WTC11 (cell line): Measurements from ENCODE around the gene CCDC182. TPM values are rescaled to one million over a fixed set of nuclear protein-coding genes. Genes with fewer than 3 reads are reported as not detected.

ENCODE experiments used
- ATAC-seq: fragments of 200-7000 bp; cut with Tn5 transposase; 2 replicates; pipeline ENCODE4 v1.10.0; 2021; ENCODE audit warnings: mild to moderate bottlenecking, moderate library complexity
- CTCF ChIA-PET: fragments of 300-600 bp; sonication (Branson Sonifier 250); formaldehyde crosslinking; loops from one replicate; lab custom pipeline; 2021; ENCODE audit warnings: antibody characterized with exemption; lab: Charles Lee
- POLR2A ChIA-PET: fragments of 350-600 bp; sonication (Branson Sonifier 250); formaldehyde crosslinking; loops from one replicate; lab custom pipeline; 2021; ENCODE audit warnings: antibody characterized with exemption; lab: Charles Lee
- DNase-seq: peaks from one replicate; pipeline ENCODE4 v3.0.0; 2021; ENCODE audit warnings: low spot score
- H3K27ac Mint-ChIP-seq: 2 replicates; pipeline ENCODE4 v1.8.0; 2021; ENCODE audit warnings: mixed read lengths
- H3K27me3 Mint-ChIP-seq: 2 replicates; pipeline ENCODE4 v1.8.0; 2021; ENCODE audit warnings: low read depth, mild to moderate bottlenecking, moderate library complexity, mixed read lengths
- H3K36me3 Mint-ChIP-seq: 2 replicates; pipeline ENCODE4 v1.8.0; 2021; ENCODE audit warnings: mixed read lengths
- H3K4me1 Mint-ChIP-seq: 2 replicates; pipeline ENCODE4 v1.8.0; 2022; ENCODE audit warnings: mixed read lengths
- H3K4me3 Mint-ChIP-seq: 2 replicates; pipeline ENCODE4 v1.8.0; 2021; ENCODE audit warnings: mild to moderate bottlenecking, moderate library complexity, mixed read lengths
- H3K9me3 Mint-ChIP-seq: 2 replicates; pipeline ENCODE4 v1.8.0; 2021; ENCODE audit warnings: mixed read lengths
- CBFB ChIP-seq: sonication (generic); formaldehyde crosslinking; IDR thresholded peaks from 2 replicates; pipeline ENCODE4 v1.8.1; 2022; ENCODE audit warnings: mild to moderate bottlenecking, low read depth, missing genetic modification reagents
- CREB1 ChIP-seq: sonication (generic); formaldehyde crosslinking; IDR thresholded peaks from 2 replicates; pipeline ENCODE4 v1.8.0; 2023; ENCODE audit warnings: mild to moderate bottlenecking, missing genetic modification reagents
- CREM ChIP-seq: sonication (generic); formaldehyde crosslinking; IDR thresholded peaks from 2 replicates; pipeline ENCODE4 v1.8.1; 2022; ENCODE audit warnings: mild to moderate bottlenecking, missing genetic modification reagents, moderate library complexity
- HMGA2 ChIP-seq: fragments of 250-450 bp; sonication (Bioruptor Pico); IDR thresholded peaks from 2 replicates; pipeline ENCODE4 v1.4.0; 2021; ENCODE audit warnings: mild to moderate bottlenecking, moderate library complexity
- MXD4 ChIP-seq: fragments of 250-450 bp; sonication (Bioruptor Pico); IDR thresholded peaks from 2 replicates; pipeline ENCODE4 v1.8.0; 2021; ENCODE audit warnings: mild to moderate bottlenecking, moderate library complexity, borderline replicate concordance
- RELA ChIP-seq: sonication (generic); formaldehyde crosslinking; IDR thresholded peaks from 2 replicates; pipeline ENCODE4 v1.8.1; 2022; ENCODE audit warnings: missing genetic modification reagents, mild to moderate bottlenecking, borderline replicate concordance
- RORB ChIP-seq: fragments of 250-450 bp; sonication (Bioruptor Pico); IDR thresholded peaks from 2 replicates; pipeline ENCODE4 v1.9.0; 2021; ENCODE audit warnings: mild to moderate bottlenecking
- SMAD3 ChIP-seq: sonication (generic); formaldehyde crosslinking; IDR thresholded peaks from 2 replicates; pipeline ENCODE4 v1.8.0; 2022; ENCODE audit warnings: missing genetic modification reagents, mild to moderate bottlenecking, borderline replicate concordance
- TEAD4 ChIP-seq: sonication (generic); formaldehyde crosslinking; IDR thresholded peaks from 2 replicates; pipeline ENCODE4 v1.8.0; 2022; ENCODE audit warnings: mild to moderate bottlenecking, missing genetic modification reagents
- ZBTB21 ChIP-seq: sonication (generic); formaldehyde crosslinking; IDR thresholded peaks from 2 replicates; pipeline ENCODE4 v1.8.1; 2023; ENCODE audit warnings: mild to moderate bottlenecking, missing genetic modification reagents, borderline replicate concordance
- ZNF317 ChIP-seq: sonication (generic); formaldehyde crosslinking; IDR thresholded peaks from 2 replicates; pipeline ENCODE4 v1.8.1; 2023; ENCODE audit warnings: low read depth, mild to moderate bottlenecking, moderate library complexity, missing genetic modification reagents, borderline replicate concordance
- ZNF396 ChIP-seq: fragments of 250-450 bp; sonication (Bioruptor Pico); IDR thresholded peaks from 2 replicates; pipeline ENCODE4 v1.8.0; 2021; ENCODE audit warnings: mild to moderate bottlenecking, moderate library complexity, borderline replicate concordance
- ZNF423 ChIP-seq: fragments of 250-450 bp; sonication (Bioruptor Pico); IDR thresholded peaks from 2 replicates; pipeline ENCODE4 v2.1.2; 2022; ENCODE audit warnings: mild to moderate bottlenecking, moderate library complexity
- ZNF671 ChIP-seq: fragments of 250-450 bp; sonication (Bioruptor Pico); IDR thresholded peaks from 2 replicates; pipeline ENCODE4 v1.8.0; 2021; ENCODE audit warnings: mild to moderate bottlenecking
- total RNA-seq: library from RNA; stranded (reverse); gene quantifications from 3 replicates; pipeline ENCODE4 v1.2.3, GENCODE V29; 2021
- TF ChIP-seq, protein P1 (sequence below): sonication (generic); formaldehyde crosslinking; IDR thresholded peaks from 2 replicates; pipeline ENCODE4 v1.8.1; 2023; ENCODE audit warnings: mild to moderate bottlenecking, missing genetic modification reagents, moderate library complexity
- TF ChIP-seq, protein P2 (sequence below): sonication (generic); formaldehyde crosslinking; IDR thresholded peaks from 2 replicates; pipeline ENCODE4 v1.8.1; 2022; ENCODE audit warnings: mild to moderate bottlenecking, moderate library complexity, missing genetic modification reagents
- TF ChIP-seq, protein P3 (sequence below): sonication (generic); formaldehyde crosslinking; IDR thresholded peaks from 2 replicates; pipeline ENCODE4 v1.8.1; 2023; ENCODE audit warnings: mild to moderate bottlenecking, missing genetic modification reagents, moderate library complexity
- TF ChIP-seq, protein P4 (sequence below): fragments of 250-450 bp; sonication (Bioruptor Pico); IDR thresholded peaks from 2 replicates; pipeline ENCODE4 v1.8.0; 2021; ENCODE audit warnings: mild to moderate bottlenecking
- TF ChIP-seq, protein P5 (sequence below): sonication (generic); formaldehyde crosslinking; IDR thresholded peaks from 2 replicates; pipeline ENCODE4 v1.8.0; 2022; ENCODE audit warnings: mild to moderate bottlenecking, missing genetic modification reagents
- TF ChIP-seq, protein P6 (sequence below): sonication (generic); formaldehyde crosslinking; IDR thresholded peaks from 2 replicates; pipeline ENCODE4 v1.8.0; 2022; ENCODE audit warnings: missing genetic modification reagents
- TF ChIP-seq, protein P7 (sequence below): fragments of 200-600 bp; IDR thresholded peaks from 2 replicates; pipeline ENCODE4 v1.8.0; 2022; ENCODE audit warnings: antibody characterized with exemption
- TF ChIP-seq, protein P8 (sequence below): sonication (generic); formaldehyde crosslinking; IDR thresholded peaks from 2 replicates; pipeline ENCODE4 v1.8.1; 2023; ENCODE audit warnings: mild to moderate bottlenecking, moderate library complexity, missing genetic modification reagents

The CCDC182 gene
- total RNA-seq, 1 experiment from 2014 or later: not detected

GRCh38 chr17:57720386-57721035, 24.6 kb downstream of the CCDC182 start (continued):
- TF ChIP-seq, protein P1, sequence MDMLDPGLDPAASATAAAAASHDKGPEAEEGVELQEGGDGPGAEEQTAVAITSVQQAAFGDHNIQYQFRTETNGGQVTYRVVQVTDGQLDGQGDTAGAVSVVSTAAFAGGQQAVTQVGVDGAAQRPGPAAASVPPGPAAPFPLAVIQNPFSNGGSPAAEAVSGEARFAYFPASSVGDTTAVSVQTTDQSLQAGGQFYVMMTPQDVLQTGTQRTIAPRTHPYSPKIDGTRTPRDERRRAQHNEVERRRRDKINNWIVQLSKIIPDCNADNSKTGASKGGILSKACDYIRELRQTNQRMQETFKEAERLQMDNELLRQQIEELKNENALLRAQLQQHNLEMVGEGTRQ (CRISPR knock-in tag): no peak
- no peak for TF ChIP-seq ZBTB21 (CRISPR knock-in tag)
- TF ChIP-seq RORB (CRISPR knock-in tag): no peak
- TF ChIP-seq ZNF396 (CRISPR knock-in tag): no peak
- no peak for TF ChIP-seq MXD4 (CRISPR knock-in tag)
- TF ChIP-seq, protein P2, sequence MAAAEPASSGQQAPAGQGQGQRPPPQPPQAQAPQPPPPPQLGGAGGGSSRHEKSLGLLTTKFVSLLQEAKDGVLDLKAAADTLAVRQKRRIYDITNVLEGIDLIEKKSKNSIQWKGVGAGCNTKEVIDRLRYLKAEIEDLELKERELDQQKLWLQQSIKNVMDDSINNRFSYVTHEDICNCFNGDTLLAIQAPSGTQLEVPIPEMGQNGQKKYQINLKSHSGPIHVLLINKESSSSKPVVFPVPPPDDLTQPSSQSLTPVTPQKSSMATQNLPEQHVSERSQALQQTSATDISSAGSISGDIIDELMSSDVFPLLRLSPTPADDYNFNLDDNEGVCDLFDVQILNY (CRISPR knock-in tag): no peak
- no peak for TF ChIP-seq RELA
- TF ChIP-seq, protein P3, sequence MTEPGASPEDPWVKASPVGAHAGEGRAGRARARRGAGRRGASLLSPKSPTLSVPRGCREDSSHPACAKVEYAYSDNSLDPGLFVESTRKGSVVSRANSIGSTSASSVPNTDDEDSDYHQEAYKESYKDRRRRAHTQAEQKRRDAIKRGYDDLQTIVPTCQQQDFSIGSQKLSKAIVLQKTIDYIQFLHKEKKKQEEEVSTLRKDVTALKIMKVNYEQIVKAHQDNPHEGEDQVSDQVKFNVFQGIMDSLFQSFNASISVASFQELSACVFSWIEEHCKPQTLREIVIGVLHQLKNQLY: no peak
- TF ChIP-seq, protein P4, sequence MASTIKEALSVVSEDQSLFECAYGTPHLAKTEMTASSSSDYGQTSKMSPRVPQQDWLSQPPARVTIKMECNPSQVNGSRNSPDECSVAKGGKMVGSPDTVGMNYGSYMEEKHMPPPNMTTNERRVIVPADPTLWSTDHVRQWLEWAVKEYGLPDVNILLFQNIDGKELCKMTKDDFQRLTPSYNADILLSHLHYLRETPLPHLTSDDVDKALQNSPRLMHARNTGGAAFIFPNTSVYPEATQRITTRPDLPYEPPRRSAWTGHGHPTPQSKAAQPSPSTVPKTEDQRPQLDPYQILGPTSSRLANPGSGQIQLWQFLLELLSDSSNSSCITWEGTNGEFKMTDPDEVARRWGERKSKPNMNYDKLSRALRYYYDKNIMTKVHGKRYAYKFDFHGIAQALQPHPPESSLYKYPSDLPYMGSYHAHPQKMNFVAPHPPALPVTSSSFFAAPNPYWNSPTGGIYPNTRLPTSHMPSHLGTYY (CRISPR knock-in tag): no peak
- no peak for TF ChIP-seq CREB1 (CRISPR knock-in tag)

GRCh38 chr17:57718878-57719277, 26.2 kb downstream of the CCDC182 start:
- H3K27ac Mint-ChIP-seq: no peak overlapping the region
- TF ChIP-seq ZNF317: no peak
- TF ChIP-seq HMGA2 (CRISPR knock-in tag): no peak
- no peak for TF ChIP-seq CREM (CRISPR knock-in tag)
- TF ChIP-seq, protein P5, sequence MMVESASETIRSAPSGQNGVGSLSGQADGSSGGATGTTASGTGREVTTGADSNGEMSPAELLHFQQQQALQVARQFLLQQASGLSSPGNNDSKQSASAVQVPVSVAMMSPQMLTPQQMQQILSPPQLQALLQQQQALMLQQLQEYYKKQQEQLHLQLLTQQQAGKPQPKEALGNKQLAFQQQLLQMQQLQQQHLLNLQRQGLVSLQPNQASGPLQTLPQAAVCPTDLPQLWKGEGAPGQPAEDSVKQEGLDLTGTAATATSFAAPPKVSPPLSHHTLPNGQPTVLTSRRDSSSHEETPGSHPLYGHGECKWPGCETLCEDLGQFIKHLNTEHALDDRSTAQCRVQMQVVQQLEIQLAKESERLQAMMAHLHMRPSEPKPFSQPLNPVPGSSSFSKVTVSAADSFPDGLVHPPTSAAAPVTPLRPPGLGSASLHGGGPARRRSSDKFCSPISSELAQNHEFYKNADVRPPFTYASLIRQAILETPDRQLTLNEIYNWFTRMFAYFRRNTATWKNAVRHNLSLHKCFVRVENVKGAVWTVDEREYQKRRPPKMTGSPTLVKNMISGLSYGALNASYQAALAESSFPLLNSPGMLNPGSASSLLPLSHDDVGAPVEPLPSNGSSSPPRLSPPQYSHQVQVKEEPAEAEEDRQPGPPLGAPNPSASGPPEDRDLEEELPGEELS (CRISPR knock-in tag): no peak
- TF ChIP-seq TEAD4 (CRISPR knock-in tag): no peak
- TF ChIP-seq, protein P6, sequence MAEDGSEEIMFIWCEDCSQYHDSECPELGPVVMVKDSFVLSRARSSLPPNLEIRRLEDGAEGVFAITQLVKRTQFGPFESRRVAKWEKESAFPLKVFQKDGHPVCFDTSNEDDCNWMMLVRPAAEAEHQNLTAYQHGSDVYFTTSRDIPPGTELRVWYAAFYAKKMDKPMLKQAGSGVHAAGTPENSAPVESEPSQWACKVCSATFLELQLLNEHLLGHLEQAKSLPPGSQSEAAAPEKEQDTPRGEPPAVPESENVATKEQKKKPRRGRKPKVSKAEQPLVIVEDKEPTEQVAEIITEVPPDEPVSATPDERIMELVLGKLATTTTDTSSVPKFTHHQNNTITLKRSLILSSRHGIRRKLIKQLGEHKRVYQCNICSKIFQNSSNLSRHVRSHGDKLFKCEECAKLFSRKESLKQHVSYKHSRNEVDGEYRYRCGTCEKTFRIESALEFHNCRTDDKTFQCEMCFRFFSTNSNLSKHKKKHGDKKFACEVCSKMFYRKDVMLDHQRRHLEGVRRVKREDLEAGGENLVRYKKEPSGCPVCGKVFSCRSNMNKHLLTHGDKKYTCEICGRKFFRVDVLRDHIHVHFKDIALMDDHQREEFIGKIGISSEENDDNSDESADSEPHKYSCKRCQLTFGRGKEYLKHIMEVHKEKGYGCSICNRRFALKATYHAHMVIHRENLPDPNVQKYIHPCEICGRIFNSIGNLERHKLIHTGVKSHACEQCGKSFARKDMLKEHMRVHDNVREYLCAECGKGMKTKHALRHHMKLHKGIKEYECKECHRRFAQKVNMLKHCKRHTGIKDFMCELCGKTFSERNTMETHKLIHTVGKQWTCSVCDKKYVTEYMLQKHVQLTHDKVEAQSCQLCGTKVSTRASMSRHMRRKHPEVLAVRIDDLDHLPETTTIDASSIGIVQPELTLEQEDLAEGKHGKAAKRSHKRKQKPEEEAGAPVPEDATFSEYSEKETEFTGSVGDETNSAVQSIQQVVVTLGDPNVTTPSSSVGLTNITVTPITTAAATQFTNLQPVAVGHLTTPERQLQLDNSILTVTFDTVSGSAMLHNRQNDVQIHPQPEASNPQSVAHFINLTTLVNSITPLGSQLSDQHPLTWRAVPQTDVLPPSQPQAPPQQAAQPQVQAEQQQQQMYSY (CRISPR knock-in tag): no peak
- TF ChIP-seq, protein P7, sequence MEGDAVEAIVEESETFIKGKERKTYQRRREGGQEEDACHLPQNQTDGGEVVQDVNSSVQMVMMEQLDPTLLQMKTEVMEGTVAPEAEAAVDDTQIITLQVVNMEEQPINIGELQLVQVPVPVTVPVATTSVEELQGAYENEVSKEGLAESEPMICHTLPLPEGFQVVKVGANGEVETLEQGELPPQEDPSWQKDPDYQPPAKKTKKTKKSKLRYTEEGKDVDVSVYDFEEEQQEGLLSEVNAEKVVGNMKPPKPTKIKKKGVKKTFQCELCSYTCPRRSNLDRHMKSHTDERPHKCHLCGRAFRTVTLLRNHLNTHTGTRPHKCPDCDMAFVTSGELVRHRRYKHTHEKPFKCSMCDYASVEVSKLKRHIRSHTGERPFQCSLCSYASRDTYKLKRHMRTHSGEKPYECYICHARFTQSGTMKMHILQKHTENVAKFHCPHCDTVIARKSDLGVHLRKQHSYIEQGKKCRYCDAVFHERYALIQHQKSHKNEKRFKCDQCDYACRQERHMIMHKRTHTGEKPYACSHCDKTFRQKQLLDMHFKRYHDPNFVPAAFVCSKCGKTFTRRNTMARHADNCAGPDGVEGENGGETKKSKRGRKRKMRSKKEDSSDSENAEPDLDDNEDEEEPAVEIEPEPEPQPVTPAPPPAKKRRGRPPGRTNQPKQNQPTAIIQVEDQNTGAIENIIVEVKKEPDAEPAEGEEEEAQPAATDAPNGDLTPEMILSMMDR: no peak
- TF ChIP-seq SMAD3 (CRISPR knock-in tag): no peak
- TF ChIP-seq CBFB (CRISPR knock-in tag): no peak
- TF ChIP-seq CREB1 (CRISPR knock-in tag): no peak
- TF ChIP-seq, protein P8, sequence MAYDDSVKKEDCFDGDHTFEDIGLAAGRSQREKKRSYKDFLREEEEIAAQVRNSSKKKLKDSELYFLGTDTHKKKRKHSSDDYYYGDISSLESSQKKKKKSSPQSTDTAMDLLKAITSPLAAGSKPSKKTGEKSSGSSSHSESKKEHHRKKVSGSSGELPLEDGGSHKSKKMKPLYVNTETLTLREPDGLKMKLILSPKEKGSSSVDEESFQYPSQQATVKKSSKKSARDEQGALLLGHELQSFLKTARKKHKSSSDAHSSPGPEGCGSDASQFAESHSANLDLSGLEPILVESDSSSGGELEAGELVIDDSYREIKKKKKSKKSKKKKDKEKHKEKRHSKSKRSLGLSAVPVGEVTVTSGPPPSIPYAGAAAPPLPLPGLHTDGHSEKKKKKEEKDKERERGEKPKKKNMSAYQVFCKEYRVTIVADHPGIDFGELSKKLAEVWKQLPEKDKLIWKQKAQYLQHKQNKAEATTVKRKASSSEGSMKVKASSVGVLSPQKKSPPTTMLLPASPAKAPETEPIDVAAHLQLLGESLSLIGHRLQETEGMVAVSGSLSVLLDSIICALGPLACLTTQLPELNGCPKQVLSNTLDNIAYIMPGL (CRISPR knock-in tag): no peak
- TF ChIP-seq ZNF671 (CRISPR knock-in tag): no peak
- TF ChIP-seq ZNF423 (CRISPR knock-in tag): no peak
- no peak for TF ChIP-seq ZBTB21 (CRISPR knock-in tag)
- H3K9me3 Mint-ChIP-seq: no peaks in the 10 kb centered on the region
- H3K4me1 Mint-ChIP-seq: no peaks in the 10 kb centered on the region
- H3K4me3 Mint-ChIP-seq: no peak overlapping the region
- ATAC-seq: no peak
- ChIA-PET CTCF (interaction anchor here (0.5 to 1.0 kb wide), 2 partner anchors 47 to 418 kb away, joined by 3 read pairs; no protein-coding TSS in a partner anchor), POLR2A (no interaction called here)
- peaks cover 13% of the 10 kb centered on the region for H3K27me3 Mint-ChIP-seq
- H3K36me3 Mint-ChIP-seq: no peaks in the 10 kb centered on the region
- DNase-seq: no peak
